Endothelial cell of umbilical vein (primary cell): Measurements from ENCODE around the gene PCDH9.

Experiments used
- FOS ChIP-seq: IDR thresholded peaks from 2 replicates; pipeline ENCODE4 v1.6.1; 2011; ENCODE audit warnings: mild to moderate bottlenecking, low read length, moderate library complexity, borderline replicate concordance; ENCODE audit not compliant: insufficient read depth
- GATA2 ChIP-seq: IDR thresholded peaks from 2 replicates; pipeline ENCODE4 v1.7.0; 2011; ENCODE audit warnings: low read depth, mild to moderate bottlenecking, moderate library complexity, mixed read lengths, low read length; ENCODE audit not compliant: insufficient read length, insufficient read depth
- JUN ChIP-seq: IDR thresholded peaks from 2 replicates; pipeline ENCODE4 v1.6.1; 2011; ENCODE audit warnings: borderline replicate concordance, low read depth; ENCODE audit not compliant: insufficient read length, insufficient read depth
- POLR2A ChIP-seq: IDR thresholded peaks from 2 replicates; pipeline ENCODE4 v1.6.1; 2012; ENCODE audit warnings: low read depth, mild to moderate bottlenecking, control low read depth, low read length
- POLR2AphosphoS5 ChIP-seq: IDR thresholded peaks from 2 replicates; pipeline ENCODE4 v1.6.1; 2012; ENCODE audit warnings: low read depth, mild to moderate bottlenecking, control low read depth, low read length, moderate library complexity; ENCODE audit not compliant: insufficient read depth
- TF ChIP-seq, protein P1 (sequence below), 2 donors: IDR thresholded peaks; 1 replicate in 1 of 2; 2 replicates in 1 of 2; pipeline ENCODE4 v1.5.1; 2011; ENCODE audit warnings: low read length in 2 of 2, mild to moderate bottlenecking in 2 of 2, moderate library complexity in 2 of 2, control low read depth in 1 of 2, inconsistent platforms in 1 of 2, low read depth in 1 of 2; ENCODE audit not compliant: insufficient read depth in 1 of 2; ENCODE audit errors: extremely low read depth in 1 of 2
- TF ChIP-seq, protein P2 (sequence below): IDR thresholded peaks from 2 replicates; pipeline ENCODE4 v1.6.1; 2011; ENCODE audit not compliant: insufficient read depth, insufficient read length

DNA sequence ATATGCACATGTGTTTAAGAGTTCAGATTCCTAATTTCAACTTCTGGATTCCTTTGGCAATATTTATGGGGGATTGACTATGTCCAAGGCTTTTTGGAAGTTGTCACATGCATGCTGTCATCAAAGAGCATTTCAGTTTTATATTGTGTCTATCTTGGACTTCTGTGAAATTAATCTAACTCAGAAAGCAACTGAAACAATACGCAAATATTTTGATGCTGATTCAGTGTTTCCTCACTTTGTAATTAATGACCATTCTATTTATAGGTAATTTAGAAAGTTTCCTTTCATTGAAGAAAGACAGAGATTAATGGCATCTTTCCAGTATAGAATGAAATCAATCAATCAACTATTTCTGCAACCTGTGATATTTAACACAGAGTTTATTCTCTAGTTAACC lies 550.1 kb downstream of the PCDH9 start:
- TF ChIP-seq, protein P1, sequence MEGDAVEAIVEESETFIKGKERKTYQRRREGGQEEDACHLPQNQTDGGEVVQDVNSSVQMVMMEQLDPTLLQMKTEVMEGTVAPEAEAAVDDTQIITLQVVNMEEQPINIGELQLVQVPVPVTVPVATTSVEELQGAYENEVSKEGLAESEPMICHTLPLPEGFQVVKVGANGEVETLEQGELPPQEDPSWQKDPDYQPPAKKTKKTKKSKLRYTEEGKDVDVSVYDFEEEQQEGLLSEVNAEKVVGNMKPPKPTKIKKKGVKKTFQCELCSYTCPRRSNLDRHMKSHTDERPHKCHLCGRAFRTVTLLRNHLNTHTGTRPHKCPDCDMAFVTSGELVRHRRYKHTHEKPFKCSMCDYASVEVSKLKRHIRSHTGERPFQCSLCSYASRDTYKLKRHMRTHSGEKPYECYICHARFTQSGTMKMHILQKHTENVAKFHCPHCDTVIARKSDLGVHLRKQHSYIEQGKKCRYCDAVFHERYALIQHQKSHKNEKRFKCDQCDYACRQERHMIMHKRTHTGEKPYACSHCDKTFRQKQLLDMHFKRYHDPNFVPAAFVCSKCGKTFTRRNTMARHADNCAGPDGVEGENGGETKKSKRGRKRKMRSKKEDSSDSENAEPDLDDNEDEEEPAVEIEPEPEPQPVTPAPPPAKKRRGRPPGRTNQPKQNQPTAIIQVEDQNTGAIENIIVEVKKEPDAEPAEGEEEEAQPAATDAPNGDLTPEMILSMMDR (IDR thresholded peaks at IDR 0.05; ENCODE audit: extremely low read depth in 1 of 2, insufficient read depth in 1 of 2, low read depth in 1 of 2, low read length in 2 of 2): no peak
- TF ChIP-seq POLR2A: no peak
- TF ChIP-seq FOS: no peak
- TF ChIP-seq, protein P2, sequence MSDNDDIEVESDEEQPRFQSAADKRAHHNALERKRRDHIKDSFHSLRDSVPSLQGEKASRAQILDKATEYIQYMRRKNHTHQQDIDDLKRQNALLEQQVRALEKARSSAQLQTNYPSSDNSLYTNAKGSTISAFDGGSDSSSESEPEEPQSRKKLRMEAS: no peak
- TF ChIP-seq GATA2: no peak
- no peak for TF ChIP-seq JUN
- TF ChIP-seq POLR2AphosphoS5: no peak
